ENCODE results near the gene CYP4F2. TPM values are rescaled to one million over a fixed set of nuclear protein-coding genes. Genes with fewer than 3 reads are reported as not detected.
"Not testable (repeated sequence)": the region's sequence is repeated elsewhere in the genome, so short reads cannot be mapped to it uniquely, and the experiment has no call there.

The CYP4F2 gene
- polyA plus RNA-seq, 1 donor from 2014 or later: not detected

DNA sequence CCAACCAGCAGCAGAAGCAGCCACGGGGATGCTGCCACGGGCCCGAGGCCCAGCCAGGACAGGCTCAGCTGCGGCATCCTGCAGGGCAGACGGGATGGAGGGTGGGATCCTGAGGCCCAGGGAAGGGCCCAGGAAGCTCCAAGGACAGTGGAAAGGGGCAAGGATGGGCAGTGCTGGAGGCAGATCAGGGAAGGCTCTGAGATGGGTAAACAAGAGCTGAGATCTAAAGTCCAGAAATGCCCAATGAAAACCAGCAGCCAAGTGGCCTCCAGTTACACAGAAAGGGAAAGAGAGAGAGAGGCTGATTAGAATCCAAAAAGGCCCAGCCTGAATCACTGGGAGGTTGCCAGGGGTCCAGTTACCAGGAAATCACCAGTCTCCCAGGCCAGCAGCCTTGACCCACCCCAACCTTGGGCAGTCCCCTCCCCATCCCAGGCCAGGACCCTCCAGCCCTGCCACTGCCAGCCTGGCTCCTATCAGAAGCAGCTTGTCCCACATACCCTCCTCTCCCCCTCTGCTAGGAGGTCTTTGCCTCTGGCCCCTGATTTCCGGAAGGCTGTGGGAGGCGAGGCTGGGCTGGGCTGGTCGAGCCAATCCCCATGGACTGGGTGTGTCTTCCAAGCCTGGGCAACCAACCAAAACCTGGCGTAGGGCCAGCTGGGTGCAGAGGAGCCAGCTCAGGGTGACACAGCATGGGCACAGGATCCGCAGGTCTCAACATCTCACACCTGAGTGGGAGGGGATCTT is 36.6 kb upstream of the CYP4F2 start, which contains the start of gene CYP4F11:
Gene CYP4F11, minus strand, starts transcription at position 198 of the 747 bp plus-strand sequence. Its CDS starts 121 bp downstream, at position 77.
- Histone ChIP-seq H3K36me3 (ENCODE audit: insufficient read depth, low read length) (no peaks in the 10 kb centered on the region), H3K9me2 (ENCODE audit: insufficient read depth, low read length) (no peaks in the 10 kb centered on the region), H3K79me2 (replicated peaks; ENCODE audit: insufficient read depth, low read length) (no peaks in the 10 kb centered on the region), H3K4me2 (ENCODE audit: low read length) (no peak within 1 kb of the TSS), H2AFZ (ENCODE audit: low read depth, low read length) (no peak within 1 kb of the TSS), H3K4me3 (ENCODE audit: low read length) (no peak within 1 kb of the TSS), H3K27me3 (ENCODE audit: insufficient read depth, low read depth, low read length) (no peaks in the 10 kb centered on the region), H3K27ac (ENCODE audit: low read length) (no peak within 1 kb of the TSS), H3K9me3 (ENCODE audit: low read length) (peaks cover 12% of the 10 kb centered on the region), H3K9ac (ENCODE audit: low read length) (no peak within 1 kb of the TSS), H3F3A (ENCODE audit: insufficient read depth, low read length, poor library complexity, severe bottlenecking) (no peaks in the 10 kb centered on the region), H4K20me1 (ENCODE audit: insufficient read depth) (no peaks in the 10 kb centered on the region)
- TF ChIP-seq REST (IDR thresholded peaks at IDR 0.05; ENCODE audit: borderline replicate concordance) (no peak), MXI1 (conservative IDR thresholded peaks at IDR 0.05; ENCODE audit: poor library complexity, severe bottlenecking) (no peak), EP300 (conservative IDR thresholded peaks at IDR 0.05; ENCODE audit: poor library complexity, severe bottlenecking) (no peak), TAF1 (IDR thresholded peaks at IDR 0.05; ENCODE audit: low read depth) (no peak), SMC3 (conservative IDR thresholded peaks at IDR 0.05; ENCODE audit: poor library complexity) (no peak), POLR2AphosphoS5 (IDR thresholded peaks at IDR 0.05) (no peak), EZH2 (IDR thresholded peaks at IDR 0.05; ENCODE audit: borderline replicate concordance, insufficient read depth, low read length, poor library complexity, severe bottlenecking) (no peak), RAD21 (conservative IDR thresholded peaks at IDR 0.05) (no peak)
- TF ChIP-seq, protein P1, sequence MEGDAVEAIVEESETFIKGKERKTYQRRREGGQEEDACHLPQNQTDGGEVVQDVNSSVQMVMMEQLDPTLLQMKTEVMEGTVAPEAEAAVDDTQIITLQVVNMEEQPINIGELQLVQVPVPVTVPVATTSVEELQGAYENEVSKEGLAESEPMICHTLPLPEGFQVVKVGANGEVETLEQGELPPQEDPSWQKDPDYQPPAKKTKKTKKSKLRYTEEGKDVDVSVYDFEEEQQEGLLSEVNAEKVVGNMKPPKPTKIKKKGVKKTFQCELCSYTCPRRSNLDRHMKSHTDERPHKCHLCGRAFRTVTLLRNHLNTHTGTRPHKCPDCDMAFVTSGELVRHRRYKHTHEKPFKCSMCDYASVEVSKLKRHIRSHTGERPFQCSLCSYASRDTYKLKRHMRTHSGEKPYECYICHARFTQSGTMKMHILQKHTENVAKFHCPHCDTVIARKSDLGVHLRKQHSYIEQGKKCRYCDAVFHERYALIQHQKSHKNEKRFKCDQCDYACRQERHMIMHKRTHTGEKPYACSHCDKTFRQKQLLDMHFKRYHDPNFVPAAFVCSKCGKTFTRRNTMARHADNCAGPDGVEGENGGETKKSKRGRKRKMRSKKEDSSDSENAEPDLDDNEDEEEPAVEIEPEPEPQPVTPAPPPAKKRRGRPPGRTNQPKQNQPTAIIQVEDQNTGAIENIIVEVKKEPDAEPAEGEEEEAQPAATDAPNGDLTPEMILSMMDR (IDR thresholded peaks at IDR 0.05; ENCODE audit: poor library complexity, severe bottlenecking): no peak

- not testable (repeated sequence) for H3K4me2 ChIP-seq (ENCODE audit: low read length); H3K9ac ChIP-seq (ENCODE audit: low read length); H2AFZ ChIP-seq (ENCODE audit: low read depth, low read length); H3K4me3 ChIP-seq (ENCODE audit: low read length); H3K9me2 ChIP-seq (ENCODE audit: insufficient read depth, low read length); H4K20me1 ChIP-seq (ENCODE audit: insufficient read depth); H3K27ac ChIP-seq (ENCODE audit: low read length); H3K79me2 ChIP-seq (replicated peaks; ENCODE audit: insufficient read depth, low read length); H3K27me3 ChIP-seq (ENCODE audit: insufficient read depth, low read depth, low read length); H3K36me3 ChIP-seq (ENCODE audit: insufficient read depth, low read length); H3F3A ChIP-seq (ENCODE audit: insufficient read depth, low read length, poor library complexity, severe bottlenecking)
- H3K9me3 ChIP-seq (ENCODE audit: low read length): peaks cover 15% of the 10 kb centered on the region
Observed at GRCh38 chr19:15933761-15934331, 36.0 kb upstream of the CYP4F2 start.

Data from neural cell (in vitro differentiated cells).